Small intestine (tissue), 7 donors: Measurements from ENCODE around the gene OR7G3. TPM values are rescaled to one million over a fixed set of nuclear protein-coding genes. Genes with fewer than 3 reads are reported as not detected.
A peak's percentile ranks its signal among the peaks of the same experiment; 100 is the strongest.

Experiments used
- DNase-seq, 2 donors: peaks; one replicate each; pipeline versions ENCODE4 v3.0.0 to v3.0.0-alpha.2; 2013
- FAIRE-seq: peaks from 2 replicates; lab custom pipeline; 2012; peaks lifted over from hg19 to GRCh38; lab: Jason Lieb, UNC
- H3K27ac ChIP-seq, 3 donors: one replicate each; pipeline ENCODE4 v1.5.1; 2013; ENCODE audit warnings: low read length in 2 of 3, mild to moderate bottlenecking in 2 of 3, control low read depth in 1 of 3, inconsistent platforms in 1 of 3, low read depth in 1 of 3, moderate library complexity in 1 of 3
- H3K27me3 ChIP-seq, 3 donors: one replicate each; pipeline ENCODE4 v1.6.1; 2013; ENCODE audit warnings: low read length in 3 of 3, inconsistent platforms in 1 of 3; ENCODE audit not compliant: control insufficient read depth in 3 of 3, insufficient read depth in 3 of 3
- H3K36me3 ChIP-seq, 3 donors: one replicate each; pipeline ENCODE4 v1.6.1; 2013; ENCODE audit warnings: low read length in 3 of 3, inconsistent platforms in 1 of 3, low read depth in 1 of 3, mild to moderate bottlenecking in 1 of 3, moderate library complexity in 1 of 3; ENCODE audit not compliant: control insufficient read depth in 3 of 3, insufficient read depth in 2 of 3
- H3K4me1 ChIP-seq, 3 donors: one replicate each; pipeline ENCODE4 v1.6.1; 2013; ENCODE audit warnings: low read length in 2 of 3, inconsistent platforms in 1 of 3, low read depth in 1 of 3, mild to moderate bottlenecking in 1 of 3, moderate library complexity in 1 of 3; ENCODE audit not compliant: control insufficient read depth in 3 of 3, insufficient read depth in 2 of 3
- H3K4me3 ChIP-seq, 3 donors: one replicate each; pipeline ENCODE4 v1.5.1; 2013; ENCODE audit warnings: low read length in 3 of 3, control low read depth in 1 of 3, inconsistent platforms in 1 of 3, low read depth in 1 of 3, mild to moderate bottlenecking in 1 of 3, moderate library complexity in 1 of 3
- H3K9me3 ChIP-seq, 2 donors: one replicate each; pipeline ENCODE4 v1.6.1; 2013; ENCODE audit warnings: low read depth in 1 of 2, low read length in 1 of 2; ENCODE audit not compliant: control insufficient read depth in 2 of 2, insufficient read depth in 1 of 2
- WGBS, 3 donors: extraction: QIAGEN DNeasy Blood & Tissue Kit; methylation state at CpG; one replicate each; pipeline ENCODE4 v1.1.7; 2013; 5-methylcytosine and 5-hydroxymethylcytosine counted together
- polyA plus RNA-seq, 4 donors: library from polyadenylated mRNA; stranded (reverse) in 3 of 4; unstranded in 1 of 4; fragments of 200-250 nt in 3 of 4; fragments of 120-200 nt in 1 of 4; gene quantifications; one replicate each; pipeline versions ENCODE4 v1.2.1 to v1.2.3, GENCODE V29; 2013
- donor health status: healthy with polysubstance abuse.
- donor health status: control.
- donor health status: control.
- donor health status: Bipolar disorder and iron deficiency.
- donor health status: healthy.

Gene OR7G3
- polyA plus RNA-seq, 4 donors: not detected

DNA sequence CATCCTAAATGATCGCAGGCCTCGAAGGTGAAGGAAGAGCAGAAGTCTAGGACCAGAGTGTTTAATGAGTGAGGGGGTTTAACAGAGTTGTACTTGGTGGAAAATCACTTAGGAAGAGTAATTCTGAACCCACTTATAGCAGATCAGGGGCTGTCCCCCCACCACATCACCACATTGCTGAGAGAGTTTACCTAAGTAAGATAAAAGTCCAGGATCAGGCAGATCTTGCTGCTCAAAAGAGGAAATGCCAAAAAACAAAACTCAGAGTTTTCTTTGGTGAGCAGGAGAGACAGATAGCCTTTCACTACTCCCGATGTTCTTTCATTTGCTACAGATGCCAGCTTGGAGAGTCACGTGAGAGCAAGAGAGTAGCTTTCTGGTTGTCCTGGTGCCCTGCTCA lies 28.8 kb upstream of the OR7G3 start:
- Histone ChIP-seq H3K36me3 (peaks cover 39 to 60% (median 54%) of the 10 kb centered on the region in 3 donors), H3K9me3 (peaks cover 0 to 84% of the 10 kb centered on the region in 2 donors), H3K27ac (no peak overlapping the region), H3K4me3 (no peak overlapping the region), H3K4me1 (no peaks in the 10 kb centered on the region), H3K27me3 (no peaks in the 10 kb centered on the region)
- WGBS, 3 donors: 95 to 97% (median 96%) methylated on average over 4 of the region's 4 CpGs
- no peak for DNase-seq
- FAIRE-seq: no peak

- Histone ChIP-seq H3K9me3 (peaks cover 0 to 84% of the 10 kb centered on the region in 2 donors), H3K4me1 (no peaks in the 10 kb centered on the region), H3K4me3 (no peak overlapping the region), H3K36me3 (peaks cover 8 to 43% (median 16%) of the 10 kb centered on the region in 3 donors), H3K27ac (no peak overlapping the region), H3K27me3 (no peaks in the 10 kb centered on the region)
- no peak for FAIRE-seq
- no peak for DNase-seq
- WGBS, 3 donors: 85 to 95% (median 93%) methylated on average over 5 of the region's 5 CpGs
Observed at GRCh38 chr19:9151367-9151766, 24.6 kb upstream of the OR7G3 start.

- peaks cover 0 to 81% of the 10 kb centered on the region in 2 donors for H3K9me3 ChIP-seq
- no peaks in the 10 kb centered on the region for H3K4me1 ChIP-seq
- DNase-seq (no peak), FAIRE-seq (no peak)
- peaks cover 2 to 37% (median 9%) of the 10 kb centered on the region in 3 donors for H3K36me3 ChIP-seq
- no peaks in the 10 kb centered on the region for H3K27me3 ChIP-seq
- H3K4me3 ChIP-seq: no peak overlapping the region
- 97 to 99% (median 97%) methylated on average over 5 of the region's 5 CpGs for WGBS, 3 donors
- no peak overlapping the region for H3K27ac ChIP-seq
Observed at GRCh38 chr19:9150650-9151049, 23.9 kb upstream of the OR7G3 start.

DNA sequence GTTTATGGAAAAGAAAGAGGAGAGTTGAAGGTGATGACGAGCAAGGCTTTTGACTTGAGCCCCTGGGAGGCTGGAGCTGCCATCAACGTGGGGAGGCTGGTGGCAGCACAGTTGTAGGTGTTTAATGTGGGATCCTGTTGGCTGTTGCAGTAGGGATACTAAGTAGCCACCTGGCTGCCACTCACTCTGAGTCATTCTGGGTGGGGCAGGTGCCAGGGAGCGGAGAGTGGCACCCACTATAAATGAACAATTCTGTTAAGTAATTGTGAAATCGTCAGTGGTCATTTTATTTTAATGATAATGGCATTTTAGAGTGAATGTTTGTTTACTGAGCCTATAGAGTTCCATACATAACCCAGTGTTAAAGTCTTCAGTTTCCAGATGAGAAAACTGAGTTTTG lies 23.2 kb upstream of the OR7G3 start:
- DNase-seq (peak in 1 of 2 donors; percentile 5), FAIRE-seq (no peak)
- Histone ChIP-seq H3K27me3 (no peaks in the 10 kb centered on the region), H3K4me1 (no peaks in the 10 kb centered on the region), H3K36me3 (peaks cover 2 to 37% (median 7%) of the 10 kb centered on the region in 3 donors), H3K4me3 (no peak overlapping the region), H3K9me3 (peaks cover 2 to 78% of the 10 kb centered on the region in 2 donors), H3K27ac (no peak overlapping the region)
- 85 to 93% (median 88%) methylated on average over 4 of the region's 4 CpGs for WGBS, 3 donors

- FAIRE-seq: no peak
- Histone ChIP-seq H3K4me1 (no peaks in the 10 kb centered on the region), H3K4me3 (no peak overlapping the region), H3K27me3 (no peaks in the 10 kb centered on the region), H3K9me3 (peaks cover 2 to 80% of the 10 kb centered on the region in 2 donors), H3K36me3 (peaks cover 2 to 35% (median 4%) of the 10 kb centered on the region in 3 donors), H3K27ac (no peak overlapping the region)
- no peak for DNase-seq
- 96 to 98% (median 97%) methylated on average over 3 of the region's 3 CpGs for WGBS, 3 donors
Observed at GRCh38 chr19:9148697-9149096, 21.9 kb upstream of the OR7G3 start.

DNA sequence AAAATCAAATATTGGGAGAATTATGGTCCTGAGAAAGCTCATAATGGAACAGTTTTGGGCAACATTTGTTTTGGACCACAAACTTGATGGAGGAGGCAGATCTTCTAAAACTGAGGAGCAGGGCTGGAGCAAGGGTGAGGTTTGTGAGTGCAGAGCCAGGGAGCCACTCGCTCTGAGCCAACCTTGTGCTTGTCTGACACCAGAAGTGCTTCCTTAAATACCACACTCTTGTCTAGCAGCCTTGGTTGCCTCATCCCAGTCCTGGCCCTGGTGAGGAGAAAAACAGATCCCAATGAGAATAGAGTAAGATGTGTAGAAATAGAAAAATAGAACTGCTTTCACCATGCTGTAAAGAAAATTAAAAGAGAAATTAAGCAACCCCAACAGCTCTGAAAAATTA lies 20.1 kb upstream of the OR7G3 start:
- no peaks in the 10 kb centered on the region for H3K27me3 ChIP-seq
- H3K4me3 ChIP-seq: no peak overlapping the region
- DNase-seq: no peak
- H3K36me3 ChIP-seq: peaks cover 0 to 30% (median 2%) of the 10 kb centered on the region in 3 donors
- peaks cover 0 to 2% (median 0%) of the 10 kb centered on the region in 3 donors for H3K4me1 ChIP-seq
- peaks cover 2 to 62% of the 10 kb centered on the region in 2 donors for H3K9me3 ChIP-seq
- FAIRE-seq: no peak
- H3K27ac ChIP-seq: no peak overlapping the region
- 93 to 100% (median 100%) methylated on average over 1 of the region's 1 CpG for WGBS, 3 donors

- H3K27me3 ChIP-seq: no peaks in the 10 kb centered on the region
- H3K9me3 ChIP-seq: peaks cover 2 to 47% of the 10 kb centered on the region in 2 donors
- FAIRE-seq (no peak), DNase-seq (no peak)
- H3K4me3 ChIP-seq: no peak overlapping the region
- H3K27ac ChIP-seq: no peak overlapping the region
- 98 to 99% (median 99%) methylated on average over 5 of the region's 5 CpGs for WGBS, 3 donors
- H3K4me1 ChIP-seq: peaks cover 0 to 2% (median 2%) of the 10 kb centered on the region in 3 donors
- peaks cover 0 to 26% (median 2%) of the 10 kb centered on the region in 3 donors for H3K36me3 ChIP-seq
Observed at GRCh38 chr19:9144920-9145319, 18.2 kb upstream of the OR7G3 start.

DNA sequence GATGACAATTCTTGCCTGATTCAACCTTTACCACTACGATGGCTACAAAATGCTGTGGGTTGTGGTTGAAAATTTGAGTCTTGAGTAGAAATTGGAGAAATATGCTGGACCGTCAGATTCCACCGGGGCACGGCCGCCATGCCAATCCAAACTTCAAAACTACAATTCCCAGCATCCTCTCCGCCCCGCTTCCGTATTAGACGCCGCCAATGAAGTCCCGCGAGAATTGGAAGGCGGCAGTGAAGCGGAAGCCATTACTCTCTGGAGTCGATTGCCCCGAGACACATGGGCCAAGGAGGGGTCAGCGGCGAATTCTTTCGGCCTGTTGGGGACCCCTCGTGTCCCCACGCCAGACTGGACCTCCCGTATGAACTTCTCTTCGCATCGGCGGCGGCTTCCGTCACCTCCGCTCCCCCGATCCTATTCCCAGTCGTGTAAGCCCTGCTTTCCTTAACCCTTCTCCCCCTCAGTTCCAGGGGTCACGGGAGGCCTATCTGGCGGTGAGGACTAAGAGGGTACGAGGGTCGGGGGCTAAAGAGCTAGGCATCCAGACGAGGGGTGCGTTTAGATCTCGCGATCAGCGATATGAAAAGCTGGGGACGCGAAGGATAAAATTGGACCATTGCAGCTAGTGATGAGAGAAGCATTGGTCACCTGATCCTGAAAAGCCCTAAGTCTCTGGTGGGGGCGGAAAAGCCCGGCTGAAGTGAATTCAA lies 13.6 kb upstream of the OR7G3 start, which contains the start of gene ZNF317:
Gene ZNF317 (plus strand): TSS at position 239 of the 716 bp plus-strand sequence. CDS start 15,620 bp downstream, outside the sequence.
- Histone ChIP-seq H3K9me3 (peaks cover 2 to 11% of the 10 kb centered on the region in 2 donors), H3K27me3 (no peaks in the 10 kb centered on the region), H3K36me3 (peaks cover 0 to 7% (median 0%) of the 10 kb centered on the region in 3 donors), H3K27ac (peak within 1 kb of the TSS; percentile 45 to 86 (median 62)), H3K4me1 (peaks cover 0 to 4% (median 2%) of the 10 kb centered on the region in 3 donors), H3K4me3 (peak within 1 kb of the TSS; percentile 67 to 94 (median 88))
- DNase-seq (peak; percentile 95 to 97), FAIRE-seq (no peak)
- 0% methylated on average over 43 of the region's 43 CpGs for WGBS, 3 donors
